Common myeloid progenitor, CD34-positive (primary cell): Measurements from ENCODE around the gene EHD1.

Experiments used
- CTCF ChIA-PET: fragments of 350-600 bp; sonication (Branson Sonifier 250); formaldehyde crosslinking; loops from one replicate; lab custom pipeline; 2021; ENCODE audit warnings: antibody characterized with exemption; lab: Charles Lee
- POLR2A ChIA-PET: fragments of 350-600 bp; sonication (Branson Sonifier 250); formaldehyde crosslinking; loops from one replicate; lab custom pipeline; 2021; ENCODE audit warnings: antibody characterized with exemption; lab: Charles Lee
- DNase-seq, 3 donors: peaks; one replicate each; pipeline versions ENCODE4 v3.0.0 to v3.0.0-alpha.2; 2013
- H3K27ac ChIP-seq, 2 experiments: 1 replicate in 1 of 2; 2 replicates in 1 of 2; pipeline ENCODE4 v1.7.0; 2013; ENCODE audit warnings: inconsistent platforms in 2 of 2, low read length in 2 of 2, mild to moderate bottlenecking in 2 of 2, low read depth in 1 of 2, moderate library complexity in 1 of 2; ENCODE audit not compliant: severe bottlenecking in 2 of 2, insufficient read depth in 1 of 2, poor library complexity in 1 of 2
- H3K27me3 ChIP-seq, 5 experiments: replicated peaks in 2 of 5; 1 replicate in 3 of 5; 2 replicates in 2 of 5; pipeline versions ENCODE4 v1.6.1 to v1.7.0; 2013; ENCODE audit warnings: low read length in 4 of 5, mild to moderate bottlenecking in 2 of 5, moderate library complexity in 2 of 5, inconsistent platforms in 1 of 5; ENCODE audit not compliant: insufficient read depth in 5 of 5, control insufficient read depth in 4 of 5
- H3K36me3 ChIP-seq, 4 experiments: 1 replicate in 2 of 4; 2 replicates in 2 of 4; pipeline versions ENCODE4 v1.6.1 to v1.7.0; 2013; ENCODE audit warnings: low read length in 3 of 4, control low read depth in 1 of 4, mild to moderate bottlenecking in 1 of 4; ENCODE audit not compliant: control insufficient read depth in 4 of 4, insufficient read depth in 4 of 4
- H3K4me1 ChIP-seq, 4 experiments: 1 replicate in 3 of 4; 2 replicates in 1 of 4; pipeline versions ENCODE4 v1.6.1 to v1.7.1; 2013; ENCODE audit warnings: low read length in 3 of 4, mild to moderate bottlenecking in 3 of 4, control low read depth in 1 of 4, inconsistent platforms in 1 of 4, moderate library complexity in 1 of 4; ENCODE audit not compliant: control insufficient read depth in 4 of 4, insufficient read depth in 4 of 4; ENCODE audit errors: control extremely low read depth in 1 of 4
- H3K4me3 ChIP-seq, 7 experiments: 1 replicate in 4 of 7; 2 replicates in 3 of 7; pipeline versions ENCODE4 v1.5.1 to v1.7.0; 2013; ENCODE audit warnings: mild to moderate bottlenecking in 7 of 7, low read length in 6 of 7, moderate library complexity in 6 of 7, inconsistent platforms in 2 of 7, low read depth in 2 of 7, control low read depth in 1 of 7; ENCODE audit not compliant: insufficient read depth in 4 of 7, control insufficient read depth in 1 of 7; ENCODE audit errors: extremely low read depth in 1 of 7
- H3K9me3 ChIP-seq, 5 experiments: 1 replicate in 4 of 5; 2 replicates in 1 of 5; pipeline versions ENCODE4 v1.6.1 to v1.7.1; 2013; ENCODE audit warnings: low read length in 4 of 5, mild to moderate bottlenecking in 2 of 5, inconsistent platforms in 1 of 5, low read depth in 1 of 5, moderate library complexity in 1 of 5; ENCODE audit not compliant: control insufficient read depth in 4 of 5, insufficient read depth in 2 of 5; ENCODE audit errors: control extremely low read depth in 1 of 5
- WGBS: methylation state at CpG from one replicate; pipeline ENCODE4 v1.1.5; 2013; ENCODE audit not compliant: insufficient coverage; 5-methylcytosine and 5-hydroxymethylcytosine counted together

Gene EHD1

DNA sequence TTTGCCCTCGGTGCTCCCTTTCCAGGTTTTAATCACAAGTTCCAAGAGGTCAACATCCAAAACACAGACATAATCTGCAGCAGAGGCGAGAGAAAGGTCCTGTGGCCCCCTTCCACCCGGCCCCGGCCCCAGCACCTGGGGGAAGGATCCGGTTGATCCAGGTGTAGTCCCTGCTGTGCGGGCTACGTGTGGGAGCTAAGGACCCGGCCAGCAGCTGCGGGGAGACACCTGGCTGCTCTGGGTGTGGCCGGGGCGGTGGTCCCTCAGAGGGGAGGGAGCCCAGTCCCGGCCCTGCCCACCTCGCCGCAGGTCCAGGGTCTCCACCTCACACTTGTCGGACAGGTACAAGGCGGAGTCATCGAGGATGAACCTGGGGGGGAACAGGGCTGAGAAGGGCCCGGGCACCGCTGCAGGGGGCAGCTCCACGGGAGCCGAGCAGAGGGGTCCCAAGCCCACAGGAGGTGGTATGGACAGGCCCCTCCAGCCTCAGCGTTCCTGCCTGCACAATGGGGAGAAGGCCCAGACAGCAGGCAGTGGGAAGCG lies 24.9 kb upstream of the EHD1 start:
- no peak overlapping the region for H3K27ac ChIP-seq
- H3K36me3 ChIP-seq = peaks cover 3 to 75% (median 48%) of the 10 kb centered on the region in 4 experiments
- H3K4me1 ChIP-seq = no peaks in the 10 kb centered on the region
- 97% methylated on average over 20 of the region's 23 CpGs for WGBS
- H3K4me3 ChIP-seq = no peak overlapping the region
- no peak for DNase-seq
- no peaks in the 10 kb centered on the region for H3K27me3 ChIP-seq
- CTCF ChIA-PET = interaction anchor here (1.0 to 36.3 kb wide), 2 partner anchors 15 to 49 kb away, joined by 3 to 1071 read pairs; partner anchors contain the start of gene CDC42BPG
- POLR2A ChIA-PET = no interaction called here
- no peaks in the 10 kb centered on the region for H3K9me3 ChIP-seq

DNA sequence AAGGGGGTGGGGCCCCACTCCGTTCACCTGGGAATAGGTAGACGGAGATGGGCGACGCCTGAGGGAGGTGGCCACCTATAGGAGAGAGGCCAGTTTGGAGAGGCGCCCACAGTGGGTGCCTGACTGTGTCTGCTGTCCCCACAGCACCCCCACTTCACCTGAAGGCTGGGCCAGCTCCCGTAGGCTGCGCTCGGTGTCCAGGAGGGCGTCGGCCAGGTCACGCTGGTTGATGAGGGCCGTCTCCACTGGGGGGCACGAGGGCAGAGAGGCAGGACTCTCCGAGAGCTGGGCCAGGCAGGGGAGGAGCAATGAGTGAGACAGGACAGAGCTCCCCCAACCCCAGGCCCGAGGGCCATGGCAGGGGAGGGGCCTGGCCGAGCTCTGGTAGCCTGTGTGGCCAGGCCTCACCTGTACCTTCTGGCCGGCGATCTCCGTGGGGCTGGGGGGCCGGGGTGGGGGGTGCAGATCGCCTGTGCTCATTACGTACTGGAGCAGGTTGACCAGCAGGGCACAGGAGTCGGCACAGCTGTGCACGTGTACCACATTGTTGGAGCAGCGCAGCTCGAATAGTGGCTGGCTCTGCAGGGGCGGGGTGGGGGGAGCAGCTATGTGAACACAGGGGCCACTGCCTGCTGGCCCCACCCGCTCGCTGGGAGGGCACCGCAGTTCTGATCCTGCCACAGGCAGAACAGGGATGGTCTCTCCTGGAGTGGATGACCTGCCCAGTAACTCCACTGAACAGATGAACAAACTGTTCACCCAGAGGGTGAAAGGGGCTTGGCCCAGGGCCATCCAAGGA lies 23.9 kb upstream of the EHD1 start:
- peaks cover 3 to 78% (median 50%) of the 10 kb centered on the region in 4 experiments for H3K36me3 ChIP-seq
- H3K4me3 ChIP-seq = no peak overlapping the region
- H3K27me3 ChIP-seq = no peaks in the 10 kb centered on the region
- ChIA-PET CTCF (interaction anchor here (1.0 to 36.3 kb wide), 2 partner anchors 12 to 48 kb away, joined by 3 to 1071 read pairs; partner anchors contain the start of gene CDC42BPG), POLR2A (no interaction called here)
- no peaks in the 10 kb centered on the region for H3K4me1 ChIP-seq
- 99% methylated on average over 23 of the region's 30 CpGs for WGBS
- no peak overlapping the region for H3K27ac ChIP-seq
- DNase-seq = no peak
- no peaks in the 10 kb centered on the region for H3K9me3 ChIP-seq

- ChIA-PET CTCF (interaction anchor here (0.6 to 36.3 kb wide), 4 partner anchors 9 to 47 kb away, joined by 3 to 1071 read pairs (median 3); partner anchors contain the start of gene CDC42BPG), POLR2A (interaction anchor here (0.7 kb wide), 1 partner anchor 127 kb away, joined by 3 read pairs; no protein-coding TSS in a partner anchor)
- H3K4me1 ChIP-seq = no peaks in the 10 kb centered on the region
- WGBS = 97% methylated on average over 13 of the region's 17 CpGs
- no peak overlapping the region for H3K4me3 ChIP-seq
- no peak overlapping the region for H3K27ac ChIP-seq
- peaks cover 3 to 76% (median 43%) of the 10 kb centered on the region in 4 experiments for H3K36me3 ChIP-seq
- H3K27me3 ChIP-seq = no peaks in the 10 kb centered on the region
- DNase-seq = no peak
- no peaks in the 10 kb centered on the region for H3K9me3 ChIP-seq
These were observed 22.4 kb upstream of the EHD1 start for GRCh38 chr11:64900774-64901173.

DNA sequence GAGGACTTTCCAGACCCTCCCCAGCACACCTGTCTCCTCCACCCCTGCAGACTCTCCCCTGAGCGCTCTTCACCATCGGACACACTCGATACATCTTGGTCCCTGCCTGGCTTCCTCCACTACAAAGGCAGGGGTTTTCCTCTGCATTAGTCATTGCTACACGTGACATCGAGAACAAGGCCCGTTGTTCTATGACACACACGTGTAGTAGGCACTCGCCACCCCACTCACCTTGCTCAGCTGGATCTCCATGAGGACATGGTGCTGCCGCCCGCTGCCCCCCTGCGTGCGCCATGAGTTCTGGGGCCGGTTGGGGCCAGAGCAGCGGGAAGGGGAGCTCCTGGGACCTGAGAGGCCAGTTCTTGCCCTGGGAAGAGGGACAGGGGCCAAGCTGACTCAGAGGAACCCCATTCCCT lies 21.9 kb upstream of the EHD1 start:
- Histone ChIP-seq H3K27me3 (no peaks in the 10 kb centered on the region), H3K4me3 (no peak overlapping the region), H3K27ac (no peak overlapping the region), H3K36me3 (peaks cover 3 to 76% (median 41%) of the 10 kb centered on the region in 4 experiments), H3K4me1 (no peaks in the 10 kb centered on the region), H3K9me3 (no peaks in the 10 kb centered on the region)
- ChIA-PET POLR2A (no interaction called here), CTCF (interaction anchor here (0.6 to 36.3 kb wide), 5 partner anchors 9 to 46 kb away, joined by 3 to 1071 read pairs (median 3); partner anchors contain the start of gene CDC42BPG)
- no peak for DNase-seq
- over 99% methylated on average over 12 of the region's 14 CpGs for WGBS

GRCh38 chr11:64898541-64898940 lies 20.1 kb upstream of the EHD1 start:
- H3K27ac ChIP-seq = no peak overlapping the region
- peaks cover 3 to 80% (median 41%) of the 10 kb centered on the region in 4 experiments for H3K36me3 ChIP-seq
- H3K9me3 ChIP-seq = no peaks in the 10 kb centered on the region
- ChIA-PET POLR2A (no interaction called here), CTCF (interaction anchor here (0.7 to 36.3 kb wide), 5 partner anchors 8 to 44 kb away, joined by 3 to 1071 read pairs (median 4); partner anchors contain the start of gene CDC42BPG)
- no peak overlapping the region for H3K4me3 ChIP-seq
- peaks cover 0 to 7% (median 4%) of the 10 kb centered on the region in 4 experiments for H3K4me1 ChIP-seq
- no peak for DNase-seq
- 96% methylated on average over 19 of the region's 19 CpGs for WGBS
- no peaks in the 10 kb centered on the region for H3K27me3 ChIP-seq

GRCh38 chr11:64898076-64898445 lies 19.6 kb upstream of the EHD1 start:
- Histone ChIP-seq H3K4me3 (no peak overlapping the region), H3K27me3 (no peaks in the 10 kb centered on the region), H3K9me3 (no peaks in the 10 kb centered on the region), H3K27ac (no peak overlapping the region), H3K4me1 (peaks cover 0 to 11% (median 6%) of the 10 kb centered on the region in 4 experiments), H3K36me3 (peaks cover 3 to 75% (median 39%) of the 10 kb centered on the region in 4 experiments)
- ChIA-PET CTCF (interaction anchor here (1.1 to 36.3 kb wide), 5 partner anchors 9 to 44 kb away, joined by 3 to 1071 read pairs (median 4); partner anchors contain the start of gene CDC42BPG), POLR2A (no interaction called here)
- no peak for DNase-seq
- WGBS = 100% methylated on average over 4 of the region's 9 CpGs
